ENCODE measurements around the gene SYT12. TPM values are rescaled to one million over a fixed set of nuclear protein-coding genes. Genes with fewer than 3 reads are reported as not detected.

The SYT12 gene
- total RNA-seq, 1 experiment from 2014 or later, result 3.1 TPM

DNA sequence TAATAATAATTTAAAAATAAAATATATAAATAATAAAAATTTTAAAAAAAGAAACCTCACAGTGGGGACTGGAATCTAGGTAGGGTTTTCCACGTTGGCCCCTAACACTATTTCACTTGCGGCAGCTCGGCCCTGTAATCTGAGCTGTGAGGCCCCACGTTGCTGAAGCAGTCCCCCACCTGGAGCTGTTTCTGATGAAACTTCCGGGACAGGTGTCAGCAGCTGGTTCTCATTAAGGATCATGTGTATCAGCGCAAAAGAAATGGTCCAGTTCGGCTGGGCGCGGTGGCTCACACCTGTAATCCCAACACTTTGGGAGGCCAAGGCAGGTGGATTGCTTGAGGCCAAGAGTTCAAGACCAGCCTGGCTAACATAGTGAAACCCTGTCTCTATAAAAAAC is 51.0 kb downstream of the SYT12 start:
- no peak for DNase-seq (ENCODE audit: low spot score)
- no TSS peak for BruUV-seq (replicated peaks)
- Histone ChIP-seq H3K4me1 (ENCODE audit: insufficient read depth, low read length, poor library complexity, severe bottlenecking) (peaks cover 23% of the 10 kb centered on the region), H3K9me3 (ENCODE audit: low read depth, low read length, poor library complexity, severe bottlenecking) (no peaks in the 10 kb centered on the region), H3K27me3 (replicated peaks; ENCODE audit: insufficient read depth, low read depth, low read length, poor library complexity) (no peaks in the 10 kb centered on the region), H3K36me3 (ENCODE audit: insufficient read depth, low read length, poor library complexity, severe bottlenecking) (no peaks in the 10 kb centered on the region), H3K4me3 (ENCODE audit: low read depth, low read length, poor library complexity, severe bottlenecking) (no peak overlapping the region), H3K27ac (ENCODE audit: low read depth, low read length, poor library complexity, severe bottlenecking) (no peak overlapping the region)
- intact Hi-C loops (cut with micrococcal nuclease; ENCODE audit: unreplicated experiment), result no loop called here
- ChIA-PET POLR2A (ENCODE audit: low non-redundant PET) (no interaction called here), CTCF (interaction anchor here (1.1 kb wide), 1 partner anchor 243 kb away, joined by 3 read pairs; no protein-coding TSS in a partner anchor)
- TF ChIP-seq, protein P1, sequence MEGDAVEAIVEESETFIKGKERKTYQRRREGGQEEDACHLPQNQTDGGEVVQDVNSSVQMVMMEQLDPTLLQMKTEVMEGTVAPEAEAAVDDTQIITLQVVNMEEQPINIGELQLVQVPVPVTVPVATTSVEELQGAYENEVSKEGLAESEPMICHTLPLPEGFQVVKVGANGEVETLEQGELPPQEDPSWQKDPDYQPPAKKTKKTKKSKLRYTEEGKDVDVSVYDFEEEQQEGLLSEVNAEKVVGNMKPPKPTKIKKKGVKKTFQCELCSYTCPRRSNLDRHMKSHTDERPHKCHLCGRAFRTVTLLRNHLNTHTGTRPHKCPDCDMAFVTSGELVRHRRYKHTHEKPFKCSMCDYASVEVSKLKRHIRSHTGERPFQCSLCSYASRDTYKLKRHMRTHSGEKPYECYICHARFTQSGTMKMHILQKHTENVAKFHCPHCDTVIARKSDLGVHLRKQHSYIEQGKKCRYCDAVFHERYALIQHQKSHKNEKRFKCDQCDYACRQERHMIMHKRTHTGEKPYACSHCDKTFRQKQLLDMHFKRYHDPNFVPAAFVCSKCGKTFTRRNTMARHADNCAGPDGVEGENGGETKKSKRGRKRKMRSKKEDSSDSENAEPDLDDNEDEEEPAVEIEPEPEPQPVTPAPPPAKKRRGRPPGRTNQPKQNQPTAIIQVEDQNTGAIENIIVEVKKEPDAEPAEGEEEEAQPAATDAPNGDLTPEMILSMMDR (conservative IDR thresholded peaks at IDR 0.05; ENCODE audit: low read depth, low read length), result no peak
- no peak for TF ChIP-seq EZH2 (IDR thresholded peaks at IDR 0.05; ENCODE audit: borderline replicate concordance, low read depth, low read length, poor library complexity, severe bottlenecking)

DNA sequence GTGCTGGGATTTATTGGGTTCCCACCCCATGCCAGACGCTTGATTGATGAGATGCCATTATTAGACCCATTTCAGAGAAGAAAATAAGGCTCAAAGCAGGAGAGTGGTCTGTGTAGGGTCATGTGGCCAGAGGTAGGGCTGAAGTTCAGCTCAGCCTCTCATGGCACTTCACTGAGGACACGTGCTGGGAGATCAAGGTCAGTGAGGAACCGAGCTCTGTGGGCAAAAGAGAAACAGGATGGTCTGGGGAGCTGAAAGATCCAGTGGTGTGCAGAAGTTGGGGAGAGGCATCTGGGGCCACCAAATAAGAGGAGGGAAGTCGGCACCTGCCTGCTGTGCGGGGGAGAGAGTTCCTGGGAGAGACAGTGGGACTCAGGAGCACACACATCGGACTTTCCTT is 53.3 kb downstream of the SYT12 start:
- intact Hi-C loops (cut with micrococcal nuclease; ENCODE audit: unreplicated experiment), result no loop called here
- no peaks in the 10 kb centered on the region for H3K36me3 ChIP-seq (ENCODE audit: insufficient read depth, low read length, poor library complexity, severe bottlenecking)
- no peaks in the 10 kb centered on the region for H3K9me3 ChIP-seq (ENCODE audit: low read depth, low read length, poor library complexity, severe bottlenecking)
- TF ChIP-seq, protein P1 (conservative IDR thresholded peaks at IDR 0.05; ENCODE audit: low read depth, low read length), result no peak
- no peak for TF ChIP-seq EZH2 (IDR thresholded peaks at IDR 0.05; ENCODE audit: borderline replicate concordance, low read depth, low read length, poor library complexity, severe bottlenecking)
- H3K27ac ChIP-seq (ENCODE audit: low read depth, low read length, poor library complexity, severe bottlenecking), result no peak overlapping the region
- CTCF ChIA-PET, result interaction anchor here (0.6 to 0.9 kb wide), 2 partner anchors 11 to 241 kb away, joined by 3 to 6 read pairs; no protein-coding TSS in a partner anchor
- BruUV-seq (replicated peaks), result no TSS peak
- H3K4me1 ChIP-seq (ENCODE audit: insufficient read depth, low read length, poor library complexity, severe bottlenecking), result peaks cover 26% of the 10 kb centered on the region
- POLR2A ChIA-PET (ENCODE audit: low non-redundant PET), result no interaction called here
- no peaks in the 10 kb centered on the region for H3K27me3 ChIP-seq (replicated peaks; ENCODE audit: insufficient read depth, low read depth, low read length, poor library complexity)
- H3K4me3 ChIP-seq (ENCODE audit: low read depth, low read length, poor library complexity, severe bottlenecking), result no peak overlapping the region
- DNase-seq (ENCODE audit: low spot score), result no peak

DNA sequence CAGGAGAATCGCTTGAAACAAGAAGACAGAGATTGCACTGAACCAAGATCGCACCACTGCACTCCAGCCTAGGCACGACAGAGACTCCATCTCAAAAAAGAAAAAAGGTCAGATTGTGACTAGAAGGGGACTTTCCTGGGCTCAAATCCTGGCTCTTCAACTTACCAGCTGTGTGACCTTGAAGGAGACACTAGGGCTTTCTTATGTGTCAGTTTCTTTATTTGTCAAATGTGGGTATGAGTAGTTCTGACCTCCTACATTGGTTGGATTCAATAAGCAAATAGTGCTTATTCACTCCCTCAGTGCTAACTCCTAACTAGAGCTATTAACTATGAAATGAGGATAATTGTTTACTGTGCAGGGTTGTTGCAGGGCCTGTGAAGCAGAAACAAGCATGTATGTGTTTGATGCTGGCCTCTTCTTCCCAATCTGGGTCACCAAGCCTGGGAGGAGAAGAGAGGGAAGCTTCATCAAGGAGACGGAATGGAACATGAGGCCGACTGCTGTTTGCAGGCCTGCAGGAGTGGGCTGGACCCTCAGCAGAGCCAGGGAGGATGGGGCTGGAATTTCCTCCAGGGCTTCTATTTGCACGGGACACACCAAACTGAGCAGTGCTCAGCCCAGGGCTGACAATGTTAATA is 56.3 kb downstream of the SYT12 start:
- ChIA-PET CTCF (no interaction called here), POLR2A (ENCODE audit: low non-redundant PET) (no interaction called here)
- intact Hi-C loops (cut with micrococcal nuclease; ENCODE audit: unreplicated experiment), result no loop called here
- Histone ChIP-seq H3K4me1 (ENCODE audit: insufficient read depth, low read length, poor library complexity, severe bottlenecking) (peaks cover 26% of the 10 kb centered on the region), H3K9me3 (ENCODE audit: low read depth, low read length, poor library complexity, severe bottlenecking) (no peaks in the 10 kb centered on the region), H3K36me3 (ENCODE audit: insufficient read depth, low read length, poor library complexity, severe bottlenecking) (no peaks in the 10 kb centered on the region), H3K4me3 (ENCODE audit: low read depth, low read length, poor library complexity, severe bottlenecking) (no peak overlapping the region), H3K27me3 (replicated peaks; ENCODE audit: insufficient read depth, low read depth, low read length, poor library complexity) (no peaks in the 10 kb centered on the region), H3K27ac (ENCODE audit: low read depth, low read length, poor library complexity, severe bottlenecking) (no peak overlapping the region)
- no peak for DNase-seq (ENCODE audit: low spot score)
- BruUV-seq (replicated peaks), result no TSS peak
- TF ChIP-seq, protein P1 (conservative IDR thresholded peaks at IDR 0.05; ENCODE audit: low read depth, low read length), result no peak
- TF ChIP-seq EZH2 (IDR thresholded peaks at IDR 0.05; ENCODE audit: borderline replicate concordance, low read depth, low read length, poor library complexity, severe bottlenecking), result no peak
